Gastroesophageal sphincter (tissue), 4 donors: Measurements from ENCODE around the gene SHOX. TPM values are rescaled to one million over a fixed set of nuclear protein-coding genes. Genes with fewer than 3 reads are reported as not detected.
"Not testable (repeated sequence)": the region's sequence is repeated elsewhere in the genome, so short reads cannot be mapped to it uniquely, and the experiment has no call there.

Experiments used
- ATAC-seq: fragments of 150-250 bp; one replicate; pipeline ENCODE4 v1.9.1; 2016; ENCODE audit warnings: mild to moderate bottlenecking, moderate library complexity
- H3K27ac ChIP-seq, 4 donors: fragments of 200-600 bp; sonication (generic) in 3 of 4; 1 replicate in 3 of 4; 2 replicates in 1 of 4; pipeline ENCODE4 v1.5.1; 2016 to 2019
- H3K27me3 ChIP-seq: fragments of 200-600 bp; sonication (generic); one replicate; pipeline ENCODE4 v1.5.1; 2019
- H3K36me3 ChIP-seq, 2 donors: fragments of 200-600 bp; sonication (generic); one replicate each; pipeline ENCODE4 v1.5.1; 2019; ENCODE audit warnings: control low read depth in 1 of 2
- H3K4me1 ChIP-seq, 3 donors: fragments of 200-600 bp; sonication (generic); 1 replicate in 2 of 3; 2 replicates in 1 of 3; pipeline ENCODE4 v1.5.1; 2016 to 2019; ENCODE audit warnings: control low read depth in 2 of 3
- H3K4me3 ChIP-seq, 2 donors: fragments of 200-600 bp; sonication (generic); one replicate each; pipeline ENCODE4 v1.5.1; 2019; ENCODE audit warnings: mild to moderate bottlenecking in 1 of 2, moderate library complexity in 1 of 2
- H3K9me3 ChIP-seq, 3 donors: fragments of 200-600 bp; sonication (generic); one replicate each; pipeline ENCODE4 v1.5.1; 2017 to 2019; ENCODE audit warnings: control low read depth in 2 of 3
- EP300 ChIP-seq: sonication (generic); formaldehyde crosslinking; IDR thresholded peaks from one replicate; pipeline ENCODE4 v1.6.1; 2017; ENCODE audit warnings: antibody characterized with exemption, mild to moderate bottlenecking
- POLR2A ChIP-seq, 2 donors: fragments of 450-650 bp; IDR thresholded peaks; one replicate each; pipeline ENCODE4 v1.6.1; 2017; ENCODE audit warnings: antibody characterized with exemption in 2 of 2, mild to moderate bottlenecking in 2 of 2, moderate library complexity in 1 of 2
- POLR2AphosphoS5 ChIP-seq: sonication (generic); formaldehyde crosslinking; IDR thresholded peaks from one replicate; pipeline ENCODE4 v1.6.1; 2017; ENCODE audit warnings: antibody characterized with exemption
- WGBS, 2 donors: methylation state at CpG; one replicate each; pipeline ENCODE4 v1.1.5; 2018; ENCODE audit warnings: low coverage in 1 of 2; 5-methylcytosine and 5-hydroxymethylcytosine counted together
- total RNA-seq, 4 donors: library from RNA; depleted of rRNA; stranded (reverse); fragments of >200 nt; gene quantifications; one replicate each; pipeline ENCODE4 v1.1.0, GENCODE V29; 2016
- TF ChIP-seq, protein P1 (sequence below), 4 experiments: fragments of 200-600 bp in 2 of 4; fragments of 450-650 bp in 2 of 4; sonication (generic) in 1 of 4; IDR thresholded peaks; one replicate each; pipeline ENCODE4 v1.5.1; 2017 to 2019; ENCODE audit warnings: antibody characterized with exemption in 4 of 4, mild to moderate bottlenecking in 2 of 4, moderate library complexity in 2 of 4

Gene SHOX
- total RNA-seq, 4 donors from 2014 or later: not detected

DNA sequence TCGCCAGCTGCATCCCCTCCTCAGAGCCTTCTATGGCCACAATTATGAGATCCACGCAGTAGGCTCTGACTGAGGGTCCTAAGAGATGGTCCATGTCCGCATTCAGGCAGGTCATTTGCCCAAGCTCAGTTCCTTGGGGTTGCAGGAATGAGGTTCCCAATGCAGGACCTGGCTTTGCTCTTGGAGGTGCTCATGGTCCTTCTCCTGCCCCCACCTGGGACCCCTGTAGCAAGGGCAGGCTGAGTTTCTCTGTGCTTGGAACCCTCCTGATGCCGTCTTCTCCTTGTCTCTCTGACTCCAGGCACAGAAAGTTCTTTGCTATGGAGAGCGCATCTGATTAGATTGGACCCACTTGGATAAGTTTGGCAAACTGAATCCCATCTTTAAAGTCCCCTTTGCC lies 16.5 kb upstream of the SHOX start:
- Histone ChIP-seq H3K4me3 (no peak overlapping the region), H3K36me3 (no peaks in the 10 kb centered on the region), H3K27me3 (peaks cover 68% of the 10 kb centered on the region), H3K4me1 (no peaks in the 10 kb centered on the region), H3K27ac (no peak overlapping the region), H3K9me3 (peaks cover 0 to 22% (median 0%) of the 10 kb centered on the region in 3 donors)
- no peak for TF ChIP-seq POLR2A (IDR thresholded peaks at IDR 0.05)
- TF ChIP-seq POLR2AphosphoS5: no peak
- TF ChIP-seq, protein P1, sequence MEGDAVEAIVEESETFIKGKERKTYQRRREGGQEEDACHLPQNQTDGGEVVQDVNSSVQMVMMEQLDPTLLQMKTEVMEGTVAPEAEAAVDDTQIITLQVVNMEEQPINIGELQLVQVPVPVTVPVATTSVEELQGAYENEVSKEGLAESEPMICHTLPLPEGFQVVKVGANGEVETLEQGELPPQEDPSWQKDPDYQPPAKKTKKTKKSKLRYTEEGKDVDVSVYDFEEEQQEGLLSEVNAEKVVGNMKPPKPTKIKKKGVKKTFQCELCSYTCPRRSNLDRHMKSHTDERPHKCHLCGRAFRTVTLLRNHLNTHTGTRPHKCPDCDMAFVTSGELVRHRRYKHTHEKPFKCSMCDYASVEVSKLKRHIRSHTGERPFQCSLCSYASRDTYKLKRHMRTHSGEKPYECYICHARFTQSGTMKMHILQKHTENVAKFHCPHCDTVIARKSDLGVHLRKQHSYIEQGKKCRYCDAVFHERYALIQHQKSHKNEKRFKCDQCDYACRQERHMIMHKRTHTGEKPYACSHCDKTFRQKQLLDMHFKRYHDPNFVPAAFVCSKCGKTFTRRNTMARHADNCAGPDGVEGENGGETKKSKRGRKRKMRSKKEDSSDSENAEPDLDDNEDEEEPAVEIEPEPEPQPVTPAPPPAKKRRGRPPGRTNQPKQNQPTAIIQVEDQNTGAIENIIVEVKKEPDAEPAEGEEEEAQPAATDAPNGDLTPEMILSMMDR (IDR thresholded peaks at IDR 0.05): no peak
- no peak for TF ChIP-seq EP300
- no peak for ATAC-seq
- 79 to 90% methylated on average over 2 of the region's 5 CpGs for WGBS, 2 donors

DNA sequence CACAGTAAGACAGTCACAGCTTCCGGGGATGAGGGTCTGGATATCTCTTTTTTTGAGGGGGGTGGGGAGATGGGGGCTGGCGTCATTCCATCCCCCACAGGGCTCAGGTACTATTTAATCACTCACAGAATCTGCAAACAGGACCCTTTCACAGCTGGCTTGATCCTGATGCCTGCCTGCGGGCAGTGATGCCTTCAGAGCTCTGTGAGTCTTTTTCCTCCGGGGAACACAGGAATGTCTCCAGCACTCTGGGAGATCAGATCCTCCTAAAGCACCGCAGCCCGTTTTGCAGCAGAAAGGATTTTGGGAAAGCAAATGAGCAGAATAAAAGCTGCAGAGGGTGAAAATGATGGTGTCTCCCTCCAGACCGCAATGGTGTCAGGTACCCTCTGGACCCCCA lies 13.2 kb upstream of the SHOX start:
- no peaks in the 10 kb centered on the region for H3K9me3 ChIP-seq
- no peak overlapping the region for H3K4me3 ChIP-seq
- ATAC-seq: no peak
- 60% methylated on average over 2 of the region's 7 CpGs; no CpG with 5 or more reads in 1 of the 2 donors for WGBS, 2 donors
- no peak overlapping the region for H3K27ac ChIP-seq
- no peaks in the 10 kb centered on the region for H3K4me1 ChIP-seq
- TF ChIP-seq POLR2A (IDR thresholded peaks at IDR 0.05) (no peak), POLR2AphosphoS5 (no peak), EP300 (no peak)
- TF ChIP-seq, protein P1 (IDR thresholded peaks at IDR 0.05): no peak
- peaks cover 97% of the 10 kb centered on the region for H3K27me3 ChIP-seq
- H3K36me3 ChIP-seq: no peaks in the 10 kb centered on the region

DNA sequence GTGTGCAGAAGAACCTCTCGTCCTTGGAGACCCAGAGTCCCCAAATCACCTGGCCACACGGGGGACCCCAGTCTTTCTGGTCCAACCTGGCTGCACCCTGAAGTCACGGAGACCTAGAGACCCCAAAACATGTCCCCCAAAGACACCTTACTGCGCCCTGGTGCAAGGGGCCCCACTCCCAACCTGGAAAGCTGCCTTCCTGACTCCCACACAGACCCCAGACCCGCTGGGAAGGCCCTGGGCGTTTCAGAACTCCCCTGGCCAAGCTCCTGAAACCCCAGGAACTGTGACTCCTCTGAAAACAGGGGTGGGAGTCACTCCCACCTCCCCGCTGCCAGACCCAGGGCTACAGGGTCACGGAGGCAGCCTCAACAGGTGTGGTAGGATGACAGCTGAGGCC lies 12.7 kb upstream of the SHOX start:
- no peaks in the 10 kb centered on the region for H3K36me3 ChIP-seq

DNA sequence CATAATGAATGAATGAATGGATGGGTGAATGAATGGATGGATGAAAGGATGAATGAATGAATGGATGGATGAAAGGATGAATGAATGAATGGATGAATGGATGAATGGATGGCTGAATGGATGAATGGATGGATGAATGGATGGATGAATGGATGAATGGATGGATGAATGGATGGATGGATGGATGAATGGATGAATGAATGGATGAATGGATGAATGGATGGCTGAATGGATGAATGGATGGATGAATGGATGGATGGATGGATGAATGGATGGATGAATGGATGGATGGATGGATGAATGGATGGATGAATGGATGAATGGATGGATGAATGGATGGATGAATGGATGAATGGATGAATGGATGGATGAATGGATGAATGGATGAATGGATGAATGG lies 12.3 kb upstream of the SHOX start:
- ATAC-seq, H3K4me1 ChIP-seq, H3K27ac ChIP-seq, H3K9me3 ChIP-seq, H3K36me3 ChIP-seq, H3K4me3 ChIP-seq: not testable (repeated sequence)
- peaks cover 89% of the 10 kb centered on the region for H3K27me3 ChIP-seq

More for the DNA sequence above, 12.7 kb upstream of the SHOX start:
- Histone ChIP-seq H3K9me3 (no peaks in the 10 kb centered on the region), H3K27ac (no peak overlapping the region), H3K4me3 (no peak overlapping the region), H3K27me3 (peaks cover 92% of the 10 kb centered on the region), H3K4me1 (no peaks in the 10 kb centered on the region)
- ATAC-seq: no peak
- WGBS, 2 donors: 30% methylated on average over 2 of the region's 8 CpGs; no CpG with 5 or more reads in 1 of the 2 donors
- no peak for TF ChIP-seq EP300
- no peak for TF ChIP-seq POLR2A (IDR thresholded peaks at IDR 0.05)
- no peak for TF ChIP-seq POLR2AphosphoS5
- TF ChIP-seq, protein P1 (IDR thresholded peaks at IDR 0.05): no peak

DNA sequence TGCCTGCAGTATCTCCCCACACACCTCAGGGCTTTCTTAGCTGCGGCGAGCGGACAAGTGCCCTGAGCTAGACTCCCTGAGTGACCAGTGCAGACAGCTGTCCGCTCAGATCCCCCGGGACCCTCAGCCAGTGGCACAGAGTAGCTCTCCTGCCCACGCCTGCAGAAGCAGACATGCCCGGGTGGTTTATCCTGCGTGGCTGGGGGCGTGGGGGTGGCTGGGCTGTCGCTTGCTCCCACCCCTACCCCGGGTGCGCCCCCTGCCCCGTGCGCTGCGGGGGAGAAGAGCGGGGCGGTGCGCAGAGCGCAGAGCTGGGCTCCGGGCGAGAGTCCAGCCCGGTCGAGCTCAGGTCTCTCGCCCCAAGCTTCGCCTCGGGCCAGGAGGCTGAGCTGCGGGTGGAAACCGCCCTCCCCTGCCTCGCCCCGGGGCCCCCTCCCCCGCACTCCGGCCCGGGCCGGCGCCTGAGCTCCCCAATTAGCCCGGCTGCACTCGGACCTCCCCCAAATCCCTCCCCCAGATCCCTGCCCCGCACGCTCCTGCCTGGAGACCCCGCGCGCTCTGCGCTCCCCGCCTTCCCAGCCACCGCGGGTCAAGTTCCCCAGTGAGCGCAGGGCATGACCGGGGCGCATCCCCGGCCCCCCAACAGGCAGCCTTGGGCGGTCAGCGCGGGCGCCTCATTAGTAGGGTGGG lies 11.7 kb upstream of the SHOX start:
- no peak for TF ChIP-seq POLR2A (IDR thresholded peaks at IDR 0.05)
- WGBS, 2 donors: 20 to 59% methylated on average over 1 to 5 of the region's 54 CpGs
- H3K4me1 ChIP-seq: peaks cover 0 to 7% (median 2%) of the 10 kb centered on the region in 3 donors
- no peak for ATAC-seq
- H3K9me3 ChIP-seq: no peaks in the 10 kb centered on the region
- no peak overlapping the region for H3K4me3 ChIP-seq
- H3K36me3 ChIP-seq: no peaks in the 10 kb centered on the region
- H3K27ac ChIP-seq: no peak overlapping the region
- peaks cover 89% of the 10 kb centered on the region for H3K27me3 ChIP-seq

DNA sequence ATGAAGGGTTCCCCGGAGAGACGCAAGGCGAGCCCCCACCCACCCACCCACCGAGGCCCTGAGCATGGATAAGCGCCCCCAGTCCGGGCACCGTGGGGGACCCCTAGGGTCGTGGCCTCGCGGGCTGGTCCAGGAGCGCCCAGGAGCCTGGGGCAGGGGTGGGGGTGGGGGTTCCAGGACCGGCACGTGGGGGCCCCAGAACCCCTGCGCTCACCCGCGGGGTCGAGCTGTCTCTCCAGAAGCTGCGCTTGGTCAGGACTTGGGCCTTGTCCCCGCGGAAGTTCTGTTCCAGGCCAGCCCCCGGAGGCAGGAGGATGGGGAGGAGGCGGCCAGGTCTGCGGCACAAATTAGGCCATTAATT lies 11.2 kb upstream of the SHOX start:
- TF ChIP-seq EP300 (no peak), POLR2A (IDR thresholded peaks at IDR 0.05) (no peak), POLR2AphosphoS5 (no peak)
- TF ChIP-seq, protein P1 (IDR thresholded peaks at IDR 0.05): no peak
- no peak overlapping the region for H3K27ac ChIP-seq
- H3K4me1 ChIP-seq: peaks cover 0 to 12% (median 5%) of the 10 kb centered on the region in 3 donors
- H3K36me3 ChIP-seq: no peaks in the 10 kb centered on the region
- no peak overlapping the region for H3K4me3 ChIP-seq
- no CpG with 5 or more reads among the region's 23 CpGs for WGBS, 2 donors
- ATAC-seq: no peak
- peaks cover 89% of the 10 kb centered on the region for H3K27me3 ChIP-seq
- H3K9me3 ChIP-seq: no peaks in the 10 kb centered on the region
